LNCAP (cell line): ENCODE results near the gene BARHL2.

Source experiments
- CTCF ChIP-seq: fragments of 450-650 bp; IDR thresholded peaks from 2 replicates; pipeline ENCODE4 v1.5.1; 2017; ENCODE audit warnings: mild to moderate bottlenecking

Gene BARHL2

GRCh38 chr1:90717356-90717664 lies 208 bp upstream of the BARHL2 start:
- no peak for TF ChIP-seq CTCF

GRCh38 chr1:90716243-90716551 lies 905 bp downstream of the BARHL2 start:
- TF ChIP-seq CTCF: no peak

GRCh38 chr1:90715309-90715708 lies 1.8 kb downstream of the BARHL2 start:
- TF ChIP-seq CTCF: no peak

DNA sequence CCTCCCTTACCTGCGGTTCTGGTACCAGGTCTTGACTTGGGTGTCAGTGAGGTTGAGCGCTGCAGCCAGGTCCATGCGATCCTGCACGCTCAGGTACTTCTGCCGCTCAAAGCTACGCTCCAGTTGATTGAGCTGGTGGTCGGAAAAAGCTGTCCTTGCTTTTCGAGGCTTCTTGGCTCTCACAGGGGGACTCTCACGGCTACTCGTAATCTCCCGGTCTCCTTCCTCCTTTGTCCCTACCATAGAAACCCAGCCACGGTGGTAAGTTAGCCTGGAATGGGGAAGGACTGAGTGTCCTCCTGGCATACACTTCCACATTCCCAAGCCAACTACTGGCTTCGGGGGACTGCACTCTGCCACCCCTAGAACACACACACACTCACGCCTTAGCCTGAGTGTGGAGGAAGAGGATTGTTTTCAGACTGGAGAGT lies 2.6 kb downstream of the BARHL2 start:
- TF ChIP-seq CTCF: no peak

GRCh38 chr1:90713741-90714509 lies 3.2 kb downstream of the BARHL2 start:
- TF ChIP-seq CTCF: no peak

DNA sequence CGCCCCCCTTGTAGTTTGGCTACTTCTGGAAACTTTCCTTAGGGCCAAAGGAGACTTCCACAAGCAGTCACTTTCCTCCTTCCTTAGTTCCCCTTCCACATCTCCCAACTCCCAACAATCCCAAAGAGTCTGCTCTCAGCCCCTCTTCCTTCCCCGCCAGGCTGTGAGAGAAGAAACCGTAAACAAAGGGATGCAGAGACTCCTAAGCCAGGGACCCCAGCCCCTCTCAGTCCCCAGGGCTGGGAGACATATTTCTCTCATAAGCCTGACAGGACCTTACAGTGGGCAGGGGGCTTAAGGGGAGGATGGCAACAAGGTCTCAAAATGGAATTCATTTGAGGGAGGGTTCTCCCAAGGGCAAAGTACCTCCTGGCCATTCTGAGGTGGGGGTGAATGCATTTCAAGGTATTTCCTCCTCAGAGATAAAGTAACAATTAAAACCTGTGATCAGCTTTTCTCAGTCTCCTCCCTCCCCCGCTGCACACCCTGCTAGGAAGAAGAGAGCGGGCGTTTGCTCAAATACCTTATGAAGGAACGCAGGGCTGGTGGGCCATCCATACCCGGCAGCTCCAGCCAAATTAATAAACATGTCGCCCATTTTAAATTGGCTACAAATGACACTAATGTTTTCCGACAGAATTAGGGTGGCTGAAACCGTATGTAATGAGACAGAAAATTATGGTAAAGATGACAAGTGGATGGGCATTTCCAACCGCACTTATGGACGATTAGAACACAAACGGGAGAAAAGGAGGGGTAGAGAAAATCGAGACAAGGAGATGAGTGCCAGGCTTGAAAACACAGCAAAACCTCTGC lies 4.0 kb downstream of the BARHL2 start:
- no peak for TF ChIP-seq CTCF

DNA sequence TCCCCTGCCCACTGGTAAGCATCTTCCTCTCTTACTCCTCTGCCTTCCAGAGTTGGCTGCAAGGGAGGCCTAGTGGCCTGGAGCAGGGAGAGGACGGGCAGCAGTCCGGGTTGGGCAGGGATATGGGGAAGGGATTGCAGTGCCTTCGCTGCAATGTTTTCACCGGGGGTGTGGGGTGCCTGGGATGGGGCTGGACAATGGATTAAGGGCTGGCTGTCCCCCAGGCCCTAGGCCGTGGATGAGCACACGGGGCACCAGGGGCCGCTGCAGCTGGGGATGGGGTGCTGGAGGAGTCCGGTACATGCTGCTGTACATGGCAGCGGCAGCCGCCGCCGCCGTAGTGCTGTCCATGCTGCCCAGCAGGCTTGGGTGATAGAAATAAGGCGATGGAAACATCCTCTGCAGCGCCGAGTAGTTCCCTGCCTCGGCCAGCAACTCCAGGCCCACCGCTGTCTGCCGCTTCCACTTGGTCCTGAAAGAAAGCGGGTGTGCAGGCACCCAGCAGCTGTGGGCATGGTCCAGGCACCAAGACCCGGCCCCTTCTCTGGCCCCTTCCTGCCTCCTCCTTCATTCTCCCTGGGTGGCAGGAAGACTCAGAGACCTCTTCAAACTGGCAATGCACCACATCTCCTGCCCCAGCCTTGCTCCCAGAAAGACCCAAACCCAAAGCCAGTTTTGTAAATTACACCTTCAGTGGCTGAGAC lies 4.8 kb downstream of the BARHL2 start:
- no peak for TF ChIP-seq CTCF
